HG03342 (cell line): ENCODE results near the gene POLR1D.
A peak's percentile ranks its signal among the peaks of the same experiment; 100 is the strongest.

ENCODE experiments used
- ATAC-seq: cut with Tn5 transposase; IDR thresholded peaks from one replicate; pipeline ENCODE4 v1.9.1; 2021; ENCODE audit warnings: mild to moderate bottlenecking, moderate library complexity; ENCODE audit not compliant: unreplicated experiment

The POLR1D gene, protein sequence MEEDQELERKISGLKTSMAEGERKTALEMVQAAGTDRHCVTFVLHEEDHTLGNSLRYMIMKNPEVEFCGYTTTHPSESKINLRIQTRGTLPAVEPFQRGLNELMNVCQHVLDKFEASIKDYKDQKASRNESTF

DNA sequence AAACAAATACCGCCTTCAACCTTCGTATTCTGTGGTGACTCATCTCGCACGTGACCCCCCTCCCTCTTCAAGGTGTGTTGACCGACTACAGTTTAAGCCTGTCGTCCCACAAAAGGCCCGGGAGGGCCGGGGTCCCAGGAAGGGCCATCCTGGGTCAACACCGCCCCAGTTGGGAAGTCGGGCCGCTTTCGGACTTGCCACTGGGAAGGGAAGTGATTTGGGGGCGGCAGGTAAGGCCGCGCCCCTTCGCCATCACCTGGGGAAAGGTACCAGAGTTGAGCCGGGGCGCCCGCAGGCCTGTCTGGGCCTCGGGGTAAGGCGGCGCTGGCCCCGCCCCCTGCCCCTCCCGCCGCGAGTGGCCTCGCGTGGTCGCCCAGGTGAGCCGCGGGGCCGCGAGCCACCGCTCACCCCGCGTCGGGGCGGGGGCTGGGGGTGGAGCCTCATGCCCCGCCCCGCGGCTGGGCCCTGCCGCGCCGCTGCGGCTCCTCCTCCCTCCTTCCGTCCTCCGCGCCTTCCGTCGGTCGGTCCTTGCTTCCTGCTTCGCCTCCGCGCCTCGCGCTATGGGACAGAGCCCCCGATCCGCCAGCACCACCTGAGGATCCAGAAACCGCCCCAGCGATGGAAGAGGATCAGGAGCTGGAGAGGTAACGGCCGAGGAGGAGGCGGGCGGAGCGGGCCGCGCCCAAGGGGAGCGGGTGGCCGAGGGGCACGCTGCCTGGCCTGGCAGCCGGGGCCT, at the start of gene POLR1D:
Gene POLR1D, plus strand, starts transcription at position 527 of the 736 bp plus-strand sequence. Its CDS starts 92 bp downstream, at position 619.
- ATAC-seq = peak; percentile 59

DNA sequence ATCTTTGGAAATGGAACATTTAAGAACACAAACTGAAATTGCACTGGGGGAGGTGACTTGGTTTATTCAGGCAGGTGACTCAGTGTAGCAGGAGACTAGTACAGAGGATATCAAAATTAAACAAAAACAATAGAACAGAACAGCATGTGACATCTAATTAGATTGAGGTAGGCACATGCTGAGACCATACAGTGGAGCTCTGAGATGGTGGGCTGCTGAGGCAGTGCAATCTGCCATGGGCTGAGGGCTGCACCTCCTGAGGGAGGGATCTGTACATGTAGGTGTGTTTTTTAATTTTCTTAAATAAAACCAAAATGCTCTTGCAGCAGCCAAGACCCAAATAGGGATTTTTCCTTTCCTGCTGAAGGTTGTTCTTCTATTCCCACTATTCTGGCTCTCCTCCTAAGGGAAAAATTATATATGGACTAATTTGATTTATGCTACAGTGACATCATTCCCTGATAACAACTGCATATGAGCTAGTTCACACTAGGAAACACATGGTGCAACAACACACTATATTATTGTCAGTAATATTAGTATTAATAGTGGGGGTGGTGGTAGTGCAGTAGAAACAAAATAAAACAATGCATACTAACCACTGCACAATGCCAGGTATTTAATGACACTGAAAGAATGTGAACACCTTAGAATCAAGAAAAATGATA, 49.3 kb upstream of the POLR1D start:
- ATAC-seq = no peak

DNA sequence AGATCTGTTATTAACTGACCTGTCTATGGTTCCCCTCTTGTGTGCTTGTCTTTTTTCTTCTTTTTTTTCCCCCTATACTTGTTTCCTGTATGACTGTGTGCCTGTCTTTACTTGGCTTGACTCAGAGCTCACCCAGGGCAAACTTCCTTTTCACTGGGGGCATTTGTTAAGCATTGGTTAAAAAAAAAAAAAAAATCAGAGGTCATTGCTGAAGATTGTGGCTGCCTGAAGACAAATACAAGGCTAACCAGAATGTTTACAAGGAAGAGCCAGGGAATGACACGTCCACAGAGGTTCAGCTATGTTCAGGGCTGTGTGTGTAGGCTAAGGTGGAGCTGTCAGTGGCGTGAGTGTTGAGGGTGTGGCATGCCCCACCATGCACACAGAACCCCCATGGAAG, 48.4 kb upstream of the POLR1D start:
- no peak for ATAC-seq

DNA sequence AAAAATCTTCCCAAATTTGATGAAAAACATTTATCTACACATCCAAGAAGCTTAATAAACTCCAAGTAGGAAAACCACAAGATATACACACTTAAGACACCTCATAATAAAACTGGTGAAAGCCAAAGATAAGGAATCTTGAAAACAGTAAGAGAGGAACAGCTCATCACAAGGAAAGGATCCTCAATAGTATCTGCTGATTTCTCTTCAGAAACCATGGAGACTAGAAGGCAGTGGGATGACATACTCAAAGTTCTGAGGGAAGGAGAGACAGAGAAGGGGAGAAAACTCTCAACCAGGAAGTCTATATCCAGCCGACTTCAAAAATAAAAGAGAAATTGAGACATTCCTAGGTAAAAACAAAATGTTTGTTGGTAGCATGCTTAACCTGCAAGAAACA, 47.0 kb upstream of the POLR1D start:
- ATAC-seq = no peak

DNA sequence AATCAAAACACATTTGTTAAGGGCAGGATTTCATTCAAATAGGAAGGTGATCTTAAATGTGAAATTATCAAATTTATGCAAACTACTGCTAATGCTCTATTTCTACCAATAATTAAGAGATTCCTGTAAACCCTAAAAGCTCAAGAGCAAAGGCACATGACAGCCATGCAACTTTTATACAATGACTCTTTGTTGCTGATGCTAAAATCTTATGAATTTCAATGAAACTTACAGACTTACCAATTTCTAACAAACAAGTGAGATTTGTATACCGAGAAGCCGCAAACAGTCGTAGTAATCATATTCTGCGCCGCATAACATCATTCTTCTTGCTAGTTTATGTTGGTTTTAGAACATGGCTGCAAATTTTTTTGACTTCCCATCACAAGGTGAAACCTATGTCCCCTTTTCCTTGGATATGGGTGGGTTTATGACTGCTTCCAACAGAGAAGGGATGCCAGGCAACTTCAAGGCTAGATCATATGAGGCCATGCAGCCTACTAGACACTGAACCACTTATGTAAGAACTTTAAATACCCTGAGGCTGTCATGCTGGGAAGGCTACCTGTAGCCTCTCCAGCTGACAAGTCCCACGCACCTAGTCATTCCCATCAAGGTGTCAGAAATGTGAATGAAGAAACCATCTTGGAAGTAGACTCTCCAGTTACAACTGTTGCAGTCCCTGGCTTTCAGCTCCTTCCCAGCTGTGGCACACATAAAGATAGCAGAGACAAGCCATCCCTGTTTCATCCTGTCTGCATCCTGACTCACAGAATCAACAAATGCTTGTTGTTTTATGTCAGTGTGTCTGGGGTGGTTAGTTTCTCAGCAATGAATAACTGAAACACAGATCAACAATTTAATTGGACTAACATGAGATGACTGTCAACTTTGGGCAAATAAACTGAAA, 43.3 kb upstream of the POLR1D start:
- no peak for ATAC-seq

DNA sequence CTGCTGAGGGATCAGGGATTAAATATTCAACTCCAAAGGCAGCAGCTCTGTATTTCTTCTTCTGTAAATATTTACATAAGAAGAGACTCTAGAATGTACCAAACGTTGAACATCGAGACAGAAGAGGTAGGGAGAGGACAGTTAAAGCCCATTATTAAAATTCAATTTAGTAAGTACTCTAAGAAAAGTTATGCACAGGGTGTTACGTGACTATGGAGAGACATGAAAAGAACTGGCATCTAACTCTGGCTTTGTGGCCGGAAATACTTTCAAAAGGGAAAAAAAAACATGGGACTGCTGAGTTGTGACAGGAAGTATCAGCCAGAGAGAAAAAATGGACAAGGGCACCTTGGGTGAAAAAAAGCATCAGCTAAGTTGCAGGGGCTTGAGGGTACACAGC, 38.0 kb upstream of the POLR1D start:
- ATAC-seq = no peak

DNA sequence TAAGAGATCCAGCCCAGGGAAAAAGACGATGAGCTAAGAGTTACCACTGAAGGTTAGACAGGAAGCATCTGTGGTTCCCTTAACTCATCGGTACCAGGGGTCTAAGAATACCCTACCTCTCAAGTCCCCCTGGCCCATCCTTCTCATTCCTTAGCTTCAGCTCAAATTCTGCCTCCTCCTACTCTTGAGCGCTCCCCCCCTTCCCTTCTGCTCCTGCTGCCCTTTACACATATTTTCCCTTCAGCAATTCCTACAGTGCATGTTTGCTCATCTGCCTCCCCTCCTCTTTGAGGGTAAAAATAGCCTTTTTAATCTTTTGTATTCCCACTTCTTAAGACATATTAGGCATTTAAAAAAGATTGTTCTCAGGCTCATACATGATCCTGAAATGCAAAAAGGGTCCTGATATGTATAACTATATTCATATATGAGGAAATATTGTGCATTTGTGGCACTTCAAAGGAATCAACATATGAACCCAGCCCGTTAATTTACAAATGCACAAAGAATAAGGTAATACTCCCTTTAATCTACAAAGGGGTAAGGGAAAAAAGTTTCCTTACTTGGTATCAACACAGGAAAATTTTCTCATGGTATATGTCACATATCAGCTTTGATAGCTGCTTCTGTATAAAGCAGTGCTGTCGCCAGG, 34.5 kb upstream of the POLR1D start:
- no peak for ATAC-seq

DNA sequence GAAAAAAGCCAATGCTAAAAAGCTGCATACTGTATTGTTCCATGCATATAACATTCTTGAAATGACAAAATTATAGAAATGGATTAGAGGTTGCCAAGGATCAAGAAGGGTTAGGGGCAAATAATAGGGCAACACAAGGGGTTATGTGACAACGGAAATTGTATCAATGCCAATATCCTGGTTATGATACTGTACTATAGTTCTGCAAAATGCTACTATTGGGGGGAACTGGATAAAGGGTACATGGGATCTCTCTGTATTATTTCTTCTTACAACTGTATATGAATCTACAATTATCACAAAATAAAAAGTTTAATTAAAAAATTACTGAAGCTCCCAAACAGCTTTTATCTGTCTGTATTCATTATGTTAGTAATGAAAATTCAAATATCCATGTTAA, 33.3 kb upstream of the POLR1D start:
- no peak for ATAC-seq

DNA sequence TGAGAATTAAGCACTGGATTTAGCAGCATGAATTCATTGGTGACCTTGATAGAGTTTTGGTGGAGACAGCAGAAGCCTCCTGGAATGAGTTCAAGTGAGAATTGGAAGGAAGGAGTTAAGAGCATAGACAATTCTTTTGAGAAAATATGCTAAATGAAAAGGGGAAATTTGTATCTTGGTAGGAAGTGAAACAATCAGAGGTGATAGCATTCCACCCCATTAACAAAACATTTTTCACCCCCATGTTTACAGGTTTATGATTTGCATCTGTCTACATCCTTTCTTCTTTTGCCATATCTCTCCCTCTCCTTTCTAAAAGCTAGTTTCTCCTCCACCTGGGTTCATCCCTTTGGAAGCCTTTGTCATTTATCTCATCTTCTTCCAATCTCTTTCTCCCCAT, 28.8 kb upstream of the POLR1D start:
- no peak for ATAC-seq

DNA sequence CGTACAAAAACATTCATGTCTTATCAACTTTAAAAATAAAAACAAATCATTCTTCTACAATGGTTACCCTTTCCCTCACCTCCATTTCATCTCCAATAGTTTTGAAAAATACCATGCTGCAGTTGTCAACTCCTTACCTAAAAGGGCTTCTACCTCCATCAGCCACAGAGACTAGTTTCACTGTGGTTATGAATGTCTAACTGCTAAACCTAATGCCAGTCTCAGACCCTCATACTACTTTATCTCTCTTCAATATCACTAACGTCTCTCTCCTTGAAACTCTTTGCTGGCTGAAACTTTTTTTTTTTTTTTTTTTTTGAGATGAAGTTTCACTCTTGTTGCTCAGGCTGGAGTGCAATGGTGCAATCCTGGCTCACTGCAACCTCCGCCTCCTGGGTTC, 28.4 kb upstream of the POLR1D start:
- ATAC-seq = no peak

DNA sequence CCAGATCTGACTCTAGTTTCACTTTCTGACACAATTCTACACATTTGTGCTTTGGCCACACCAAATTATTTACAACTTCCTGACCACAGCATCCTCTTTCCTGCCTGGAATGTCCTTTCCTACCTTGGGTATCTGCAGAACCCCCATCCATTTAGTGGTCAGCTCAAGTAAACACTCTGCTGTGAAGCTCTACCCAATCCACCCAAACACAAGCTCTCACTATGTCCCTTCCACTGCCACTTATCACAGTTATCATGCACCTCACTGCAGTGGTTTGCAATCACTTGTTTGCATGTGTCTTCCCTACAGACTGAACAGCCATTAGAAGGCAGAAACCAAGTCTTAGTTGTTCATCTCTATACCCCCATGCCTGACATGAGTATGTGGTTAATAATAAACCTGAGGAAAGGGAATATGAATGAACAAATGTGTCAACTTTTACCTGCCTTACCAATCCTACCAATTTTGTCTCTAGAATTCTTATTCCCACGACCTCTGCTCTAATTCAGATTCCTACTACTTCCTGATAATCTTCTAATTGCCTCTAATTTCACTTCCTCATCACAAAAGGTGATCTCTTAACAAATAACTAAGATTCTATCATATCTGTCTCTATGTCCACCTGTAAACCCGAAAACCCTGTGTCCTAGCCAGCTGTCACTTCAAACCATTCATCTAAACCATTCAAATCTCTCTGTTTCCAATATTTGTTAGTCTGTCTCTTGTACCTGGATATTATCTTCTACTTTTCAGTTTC, 26.5 kb upstream of the POLR1D start:
- ATAC-seq = no peak

DNA sequence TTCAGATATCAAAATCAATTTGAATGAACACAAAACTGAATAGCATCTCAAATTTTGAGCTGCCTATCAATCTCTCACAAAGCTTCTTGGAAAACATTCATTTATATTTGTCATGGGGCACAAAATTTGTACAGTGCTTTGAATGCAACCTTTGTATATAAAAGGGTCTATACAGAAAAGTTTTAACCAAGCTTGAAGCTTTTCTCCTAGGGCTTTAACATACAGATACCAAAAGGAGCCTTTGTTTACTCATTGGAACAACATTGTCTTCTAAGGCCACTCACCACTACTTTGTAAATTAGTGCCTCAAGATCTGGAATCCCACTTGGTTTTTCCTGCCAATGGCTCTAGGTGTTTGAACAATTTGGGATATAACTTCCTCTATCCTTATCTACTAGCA, 22.6 kb upstream of the POLR1D start:
- no peak for ATAC-seq

DNA sequence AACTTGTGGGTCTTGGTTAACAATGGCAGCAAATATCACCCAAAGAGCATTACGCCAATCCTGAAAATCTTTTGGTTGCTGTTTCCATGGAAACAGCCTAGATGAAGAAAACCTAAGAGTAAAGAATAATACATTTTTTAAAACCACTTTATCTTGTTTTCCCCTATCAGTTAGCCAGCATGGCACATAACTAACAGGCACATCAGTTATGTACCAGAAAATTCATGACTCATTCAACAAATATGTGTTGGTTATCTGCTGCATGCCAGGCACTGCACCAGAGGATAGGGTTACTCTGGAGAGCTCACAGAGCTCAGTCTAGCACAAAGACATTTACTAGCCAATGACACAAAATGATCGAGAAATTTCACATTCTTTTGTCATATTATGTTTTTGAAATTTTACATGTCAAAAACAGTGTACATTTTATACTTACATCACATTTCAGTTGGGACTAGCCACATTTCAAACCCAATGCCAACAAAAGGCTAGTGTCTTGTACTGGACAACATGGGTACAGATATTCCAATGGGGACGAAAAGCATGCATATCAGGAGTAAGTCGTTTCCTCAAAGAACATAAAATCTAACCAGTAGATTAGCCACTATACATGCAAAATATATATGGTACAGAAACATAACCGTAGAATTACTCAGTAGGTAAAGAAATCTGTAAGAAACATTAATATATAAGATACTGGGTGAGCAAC, 21.7 kb upstream of the POLR1D start:
- ATAC-seq = no peak

DNA sequence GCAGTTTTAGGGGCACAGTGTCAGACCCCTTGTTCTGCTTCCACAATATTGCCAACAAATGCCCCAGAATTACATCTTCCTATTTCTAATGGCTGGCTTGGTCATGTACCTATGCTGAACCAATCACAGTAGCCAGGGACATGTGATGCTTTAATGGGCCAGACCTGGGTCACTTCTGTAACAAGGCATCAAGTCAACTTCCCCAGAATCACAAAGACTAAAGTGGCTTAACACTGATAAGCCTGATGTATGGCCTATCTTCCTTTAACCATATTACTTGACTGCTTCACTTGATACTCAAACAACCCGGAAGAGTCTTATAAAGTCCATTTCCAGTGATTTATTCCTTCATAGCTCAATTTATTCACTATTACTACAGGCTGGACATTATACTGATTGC, 21.0 kb upstream of the POLR1D start:
- no peak for ATAC-seq

DNA sequence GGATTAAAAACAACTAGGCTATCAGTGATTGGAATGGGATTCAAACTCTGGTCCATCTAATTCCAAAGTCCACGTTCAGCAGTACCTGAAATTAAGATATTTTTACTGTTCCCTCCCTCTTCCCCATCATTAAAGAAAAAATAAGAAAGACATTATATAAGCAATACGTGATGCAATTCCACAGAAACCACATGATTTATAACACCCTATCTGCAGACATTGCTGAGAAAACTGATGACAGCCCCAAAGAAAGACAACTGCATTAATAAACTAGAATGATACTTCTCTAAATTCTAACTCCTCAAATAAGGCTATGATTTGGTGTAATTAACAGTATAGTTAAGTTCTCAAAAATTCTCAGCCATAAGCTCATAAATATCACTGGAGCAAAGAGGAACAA, 20.5 kb upstream of the POLR1D start:
- ATAC-seq = no peak

DNA sequence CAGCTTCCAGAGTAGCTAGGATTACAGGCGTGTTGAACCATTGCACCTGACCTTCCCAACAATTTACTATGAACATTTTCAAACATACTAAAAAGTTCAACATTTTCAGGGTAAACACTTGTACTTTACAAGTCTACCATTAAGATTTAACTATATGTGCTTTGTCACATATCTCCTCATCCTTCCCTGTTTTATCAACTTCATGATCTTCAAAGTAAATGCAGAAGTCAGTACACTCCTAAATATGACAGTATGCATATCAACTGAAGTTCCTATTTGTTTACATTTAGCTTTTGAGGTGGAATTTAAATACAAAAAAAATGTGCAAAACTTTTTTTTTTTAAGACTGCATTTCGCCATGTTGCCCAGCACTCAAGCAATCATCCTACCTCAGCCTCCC, 19.9 kb upstream of the POLR1D start:
- ATAC-seq = no peak

DNA sequence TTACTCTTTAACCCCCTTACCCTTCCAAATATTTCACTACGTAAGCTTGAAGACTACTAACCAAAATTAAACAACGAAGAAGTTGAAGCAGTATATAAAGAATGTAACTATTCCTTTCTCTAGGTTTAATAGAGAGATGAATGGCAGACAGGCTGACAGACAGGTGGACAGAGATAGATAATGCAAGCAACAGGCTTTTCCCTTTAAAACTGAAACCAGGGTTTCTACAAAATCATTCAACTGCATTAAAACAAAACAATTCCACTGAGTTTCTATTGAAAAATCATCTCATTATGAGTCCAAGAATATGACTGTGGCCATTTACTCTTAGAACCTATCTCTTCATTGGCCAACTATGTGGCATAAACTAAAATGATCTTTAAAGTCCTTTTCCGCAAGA, 16.6 kb upstream of the POLR1D start:
- ATAC-seq = no peak

DNA sequence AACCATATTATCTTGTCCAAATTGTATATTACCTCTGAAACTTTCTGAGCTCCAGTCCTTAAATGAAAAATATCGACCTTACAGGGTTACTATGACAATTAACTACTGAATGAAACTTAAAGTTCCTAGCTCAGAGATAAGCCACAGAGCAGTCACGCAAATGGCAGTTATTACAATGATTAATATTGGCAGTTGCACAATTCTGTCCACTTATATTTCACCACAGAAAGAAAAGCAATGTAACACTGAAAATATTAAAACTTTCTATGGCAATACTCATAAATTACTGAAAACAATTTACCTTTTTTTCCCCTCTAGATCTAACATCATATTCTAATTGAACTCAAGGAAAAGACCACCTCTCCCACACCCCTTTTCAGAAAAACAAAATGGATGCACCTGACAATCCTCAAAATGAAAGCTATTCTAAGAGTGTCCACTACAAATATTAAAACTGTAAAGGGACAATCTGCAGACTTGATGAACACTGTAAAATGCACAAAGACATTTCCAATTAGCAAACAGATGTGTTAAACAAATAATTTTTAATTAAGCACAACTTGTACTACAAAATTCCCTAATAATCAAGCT, 16.0 kb upstream of the POLR1D start:
- no peak for ATAC-seq

DNA sequence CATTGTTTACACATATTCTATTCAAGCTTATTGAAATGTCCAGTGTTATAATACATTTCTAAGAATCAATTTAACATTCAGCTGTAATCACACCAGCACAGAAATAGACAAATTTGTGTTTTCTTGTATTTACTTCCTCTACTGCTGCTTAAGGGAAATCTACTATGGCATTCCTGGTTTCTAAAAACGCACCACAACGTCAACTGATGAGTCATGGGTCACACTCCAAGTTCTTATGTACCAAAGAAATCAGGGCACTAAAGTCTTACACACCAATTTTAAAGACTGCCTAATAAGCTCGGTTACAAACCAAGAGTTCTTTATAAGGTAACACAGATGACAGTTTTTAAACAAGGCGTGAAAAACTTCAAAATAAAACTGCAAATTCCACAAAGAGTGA, 14.6 kb upstream of the POLR1D start:
- no peak for ATAC-seq
